Activated T-cell treated with anti-CD3 and anti-CD28 coated beads, Interleukin-2, amount 50 U/mL, for 72 hours (primary cell): ENCODE results near the gene FAM227B. TPM values are rescaled to one million over a fixed set of nuclear protein-coding genes. Genes with fewer than 3 reads are reported as not detected.
"Not testable (repeated sequence)": the region's sequence is repeated elsewhere in the genome, so short reads cannot be mapped to it uniquely, and the experiment has no call there.

ENCODE experiments used
- ATAC-seq, 2 donors: fragments of 150-1000 bp; cut with Tn5 transposase; replicated peaks in 1 of 2; 2 replicates each; pipeline ENCODE4 v1.10.0; 2021; ENCODE audit warnings: moderate library complexity in 2 of 2, mild to moderate bottlenecking in 1 of 2
- DNase-seq, 2 donors: peaks; one replicate each; pipeline ENCODE4 v3.0.0; 2021 to 2022; ENCODE audit warnings: mixed read lengths in 1 of 2
- H3K27ac Mint-ChIP-seq: one replicate; pipeline ENCODE4 v1.8.0; 2022; ENCODE audit warnings: mild to moderate bottlenecking, moderate library complexity, mixed read lengths
- H3K27me3 Mint-ChIP-seq: one replicate; pipeline ENCODE4 v1.8.0; 2022; ENCODE audit warnings: low read depth, mixed read lengths
- H3K36me3 Mint-ChIP-seq, 2 donors: one replicate each; pipeline ENCODE4 v1.8.0; 2022; ENCODE audit warnings: mixed read lengths in 2 of 2, mild to moderate bottlenecking in 1 of 2; ENCODE audit not compliant: insufficient read depth in 2 of 2
- H3K4me1 Mint-ChIP-seq: one replicate; pipeline ENCODE4 v1.8.0; 2022; ENCODE audit warnings: low read depth, mixed read lengths
- H3K4me3 Mint-ChIP-seq, 2 donors: one replicate each; pipeline ENCODE4 v1.8.0; 2022; ENCODE audit warnings: mild to moderate bottlenecking in 2 of 2, mixed read lengths in 2 of 2, moderate library complexity in 2 of 2
- H3K9me3 Mint-ChIP-seq, 2 donors: one replicate each; pipeline ENCODE4 v1.8.0; 2022; ENCODE audit warnings: mixed read lengths in 2 of 2
- total RNA-seq, 2 donors: library from RNA; stranded (reverse); gene quantifications; one replicate each; pipeline ENCODE4 v1.2.3, GENCODE V29; 2022

FAM227B gene
- total RNA-seq, 2 donors from 2014 or later = 4.1 to 5.7 TPM

GRCh38 chr15:49415149-49415548 lies 205.5 kb downstream of the FAM227B start:
- no peak for ATAC-seq
- Mint-ChIP-seq H3K4me1 (no peaks in the 10 kb centered on the region), H3K4me3 (no peak overlapping the region), H3K27me3 (peaks cover 18% of the 10 kb centered on the region), H3K27ac (no peak overlapping the region), H3K36me3 (peaks cover 0 to 2% of the 10 kb centered on the region in 2 donors), H3K9me3 (no peaks in the 10 kb centered on the region)
- no peak for DNase-seq

- no peaks in the 10 kb centered on the region for H3K9me3 Mint-ChIP-seq
- ATAC-seq = no peak
- H3K27me3 Mint-ChIP-seq = peaks cover 18% of the 10 kb centered on the region
- no peak for DNase-seq
- H3K4me1 Mint-ChIP-seq = no peaks in the 10 kb centered on the region
- H3K36me3 Mint-ChIP-seq = peaks cover 0 to 2% of the 10 kb centered on the region in 2 donors
- H3K4me3 Mint-ChIP-seq = no peak overlapping the region
- no peak overlapping the region for H3K27ac Mint-ChIP-seq
Measured at GRCh38 chr15:49412797-49413196, 207.8 kb downstream of the FAM227B start.

- H3K9me3 Mint-ChIP-seq = no peaks in the 10 kb centered on the region
- no peak for ATAC-seq
- DNase-seq = no peak
- peaks cover 0 to 2% of the 10 kb centered on the region in 2 donors for H3K36me3 Mint-ChIP-seq
- H3K27me3 Mint-ChIP-seq = peaks cover 13% of the 10 kb centered on the region
- no peaks in the 10 kb centered on the region for H3K4me1 Mint-ChIP-seq
- no peak overlapping the region for H3K4me3 Mint-ChIP-seq
- H3K27ac Mint-ChIP-seq = no peak overlapping the region
Measured at GRCh38 chr15:49410641-49411040, 210.0 kb downstream of the FAM227B start.

GRCh38 chr15:49406352-49407118 lies 214.1 kb downstream of the FAM227B start:
- no peak overlapping the region for H3K4me3 Mint-ChIP-seq
- DNase-seq (no peak), ATAC-seq (no peak)
- H3K27ac Mint-ChIP-seq = no peak overlapping the region
- H3K9me3 Mint-ChIP-seq = peaks cover 1 to 2% of the 10 kb centered on the region in 2 donors
- H3K4me1 Mint-ChIP-seq = no peaks in the 10 kb centered on the region
- no peaks in the 10 kb centered on the region for H3K36me3 Mint-ChIP-seq
- H3K27me3 Mint-ChIP-seq = no peaks in the 10 kb centered on the region

GRCh38 chr15:49402515-49403296 lies 217.9 kb downstream of the FAM227B start:
- not testable (repeated sequence) for H3K27me3 Mint-ChIP-seq, H3K4me1 Mint-ChIP-seq, H3K4me3 Mint-ChIP-seq, H3K9me3 Mint-ChIP-seq, ATAC-seq, DNase-seq, H3K36me3 Mint-ChIP-seq, H3K27ac Mint-ChIP-seq

GRCh38 chr15:49387471-49387870 lies 233.1 kb downstream of the FAM227B start:
- H3K36me3 Mint-ChIP-seq = no peaks in the 10 kb centered on the region
- ATAC-seq = no peak
- no peaks in the 10 kb centered on the region for H3K27me3 Mint-ChIP-seq
- no peaks in the 10 kb centered on the region for H3K4me1 Mint-ChIP-seq
- DNase-seq = no peak
- H3K9me3 Mint-ChIP-seq = peaks cover 0 to 1% of the 10 kb centered on the region in 2 donors
- H3K4me3 Mint-ChIP-seq = no peak overlapping the region
- H3K27ac Mint-ChIP-seq = no peak overlapping the region

- H3K4me3 Mint-ChIP-seq = no peak overlapping the region
- ATAC-seq = no peak
- no peaks in the 10 kb centered on the region for H3K9me3 Mint-ChIP-seq
- no peaks in the 10 kb centered on the region for H3K36me3 Mint-ChIP-seq
- H3K27ac Mint-ChIP-seq = no peak overlapping the region
- H3K4me1 Mint-ChIP-seq = no peaks in the 10 kb centered on the region
- no peak for DNase-seq
- H3K27me3 Mint-ChIP-seq = no peaks in the 10 kb centered on the region
Measured at GRCh38 chr15:49383266-49383665, 237.4 kb downstream of the FAM227B start.

GRCh38 chr15:49382394-49382793 lies 238.2 kb downstream of the FAM227B start:
- Mint-ChIP-seq H3K36me3 (no peaks in the 10 kb centered on the region), H3K4me1 (no peaks in the 10 kb centered on the region), H3K9me3 (no peaks in the 10 kb centered on the region)

GRCh38 chr15:49380912-49381311 lies 239.7 kb downstream of the FAM227B start:
- Mint-ChIP-seq H3K4me1 (no peaks in the 10 kb centered on the region), H3K9me3 (no peaks in the 10 kb centered on the region), H3K27ac (no peak overlapping the region), H3K36me3 (no peaks in the 10 kb centered on the region), H3K27me3 (no peaks in the 10 kb centered on the region), H3K4me3 (no peak overlapping the region)
- DNase-seq (no peak), ATAC-seq (no peak)

More at GRCh38 chr15:49382394-49382793, 238.2 kb downstream of the FAM227B start:
- no peak overlapping the region for H3K27ac Mint-ChIP-seq
- H3K27me3 Mint-ChIP-seq = no peaks in the 10 kb centered on the region
- no peak for ATAC-seq
- DNase-seq = no peak
- no peak overlapping the region for H3K4me3 Mint-ChIP-seq

- ATAC-seq (no peak), DNase-seq (no peak)
- no peaks in the 10 kb centered on the region for H3K36me3 Mint-ChIP-seq
- no peaks in the 10 kb centered on the region for H3K9me3 Mint-ChIP-seq
- H3K4me3 Mint-ChIP-seq = no peak overlapping the region
- no peak overlapping the region for H3K27ac Mint-ChIP-seq
- no peaks in the 10 kb centered on the region for H3K4me1 Mint-ChIP-seq
- no peaks in the 10 kb centered on the region for H3K27me3 Mint-ChIP-seq
Measured at GRCh38 chr15:49379996-49380395, 240.6 kb downstream of the FAM227B start.

GRCh38 chr15:49372366-49372765 lies 248.3 kb downstream of the FAM227B start:
- no peaks in the 10 kb centered on the region for H3K9me3 Mint-ChIP-seq
- no peaks in the 10 kb centered on the region for H3K27me3 Mint-ChIP-seq
- H3K4me1 Mint-ChIP-seq = no peaks in the 10 kb centered on the region
- H3K36me3 Mint-ChIP-seq = no peaks in the 10 kb centered on the region
- DNase-seq = no peak
- ATAC-seq = no peak
- H3K27ac Mint-ChIP-seq = no peak overlapping the region
- H3K4me3 Mint-ChIP-seq = no peak overlapping the region

- Mint-ChIP-seq H3K9me3 (peaks cover 0 to 3% of the 10 kb centered on the region in 2 donors), H3K27ac (no peak overlapping the region), H3K4me1 (no peaks in the 10 kb centered on the region), H3K4me3 (no peak overlapping the region), H3K27me3 (no peaks in the 10 kb centered on the region), H3K36me3 (peaks cover 0 to 1% of the 10 kb centered on the region in 2 donors)
- ATAC-seq = no peak
- DNase-seq = no peak
Measured at GRCh38 chr15:49370782-49371181, 249.8 kb downstream of the FAM227B start.

GRCh38 chr15:49366496-49366895 lies 254.1 kb downstream of the FAM227B start:
- no peak for DNase-seq
- H3K4me3 Mint-ChIP-seq = no peak overlapping the region
- no peaks in the 10 kb centered on the region for H3K4me1 Mint-ChIP-seq
- no peak for ATAC-seq
- H3K36me3 Mint-ChIP-seq = peaks cover 0 to 4% of the 10 kb centered on the region in 2 donors
- H3K27ac Mint-ChIP-seq = no peak overlapping the region
- peaks cover 2 to 6% of the 10 kb centered on the region in 2 donors for H3K9me3 Mint-ChIP-seq
- no peaks in the 10 kb centered on the region for H3K27me3 Mint-ChIP-seq
